ENCODE data around the gene SCN1A. TPM values are rescaled to one million over a fixed set of nuclear protein-coding genes. Genes with fewer than 3 reads are reported as not detected.

Gene SCN1A
- total RNA-seq, 4 donors from 2014 or later: not detected

DNA sequence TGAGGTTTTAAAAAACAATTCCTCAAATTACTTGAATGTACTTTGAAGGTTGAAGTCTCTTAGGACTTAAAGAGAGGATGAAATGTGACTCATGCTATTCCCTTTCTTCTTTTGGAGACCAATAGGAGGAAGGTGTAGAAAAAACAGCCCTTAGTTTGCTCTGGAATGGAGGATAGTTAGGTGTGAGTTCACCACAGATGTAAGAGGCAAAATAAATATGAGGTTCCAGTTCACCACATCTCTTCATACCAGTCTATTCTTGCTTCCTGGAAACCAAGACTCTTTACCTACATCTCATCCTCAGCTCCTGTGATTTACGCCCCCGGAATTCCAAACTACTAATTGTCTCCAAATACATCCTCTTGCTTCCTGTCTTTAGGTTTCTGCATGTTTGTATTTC is 96.8 kb downstream of the SCN1A start:
- Histone ChIP-seq H3K4me1 (no peaks in the 10 kb centered on the region), H3K4me3 (no peak overlapping the region), H3K9me3 (no peaks in the 10 kb centered on the region), H3K36me3 (no peaks in the 10 kb centered on the region), H3K27ac (no peak overlapping the region), H3K27me3 (no peaks in the 10 kb centered on the region)
- WGBS, 2 donors: 86 to 87% methylated on average over 2 of the region's 2 CpGs
- no peak for TF ChIP-seq POLR2A (IDR thresholded peaks at IDR 0.05)
- no peak for DNase-seq (ENCODE audit: low spot score in 2 of 2)

DNA sequence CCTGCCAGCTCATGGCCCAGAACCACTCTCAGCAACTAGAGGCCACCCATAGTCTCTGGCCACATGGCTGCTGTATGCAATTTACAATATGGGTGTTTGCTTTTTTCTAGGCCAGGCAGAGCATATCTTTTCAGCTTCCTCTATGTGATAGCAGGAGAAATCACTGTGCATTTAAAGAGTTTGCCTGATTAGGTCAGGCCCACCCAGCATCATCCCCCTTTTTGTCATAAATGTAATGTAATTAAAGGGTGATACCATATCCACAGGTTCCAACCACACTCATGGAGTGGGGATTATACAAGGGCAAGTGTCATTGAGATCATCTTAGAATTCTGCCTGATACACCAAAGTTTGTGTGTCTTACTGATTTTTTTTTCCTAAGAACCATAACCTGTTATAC is 102.5 kb downstream of the SCN1A start:
- no peaks in the 10 kb centered on the region for H3K36me3 ChIP-seq
- no peak for DNase-seq (ENCODE audit: low spot score in 2 of 2)
- H3K27me3 ChIP-seq: no peaks in the 10 kb centered on the region
- H3K9me3 ChIP-seq: no peaks in the 10 kb centered on the region
- no peaks in the 10 kb centered on the region for H3K4me1 ChIP-seq
- no peak overlapping the region for H3K4me3 ChIP-seq
- TF ChIP-seq POLR2A (IDR thresholded peaks at IDR 0.05) (no peak), EP300 (IDR thresholded peaks at IDR 0.05) (no peak)
- TF ChIP-seq, protein P1, sequence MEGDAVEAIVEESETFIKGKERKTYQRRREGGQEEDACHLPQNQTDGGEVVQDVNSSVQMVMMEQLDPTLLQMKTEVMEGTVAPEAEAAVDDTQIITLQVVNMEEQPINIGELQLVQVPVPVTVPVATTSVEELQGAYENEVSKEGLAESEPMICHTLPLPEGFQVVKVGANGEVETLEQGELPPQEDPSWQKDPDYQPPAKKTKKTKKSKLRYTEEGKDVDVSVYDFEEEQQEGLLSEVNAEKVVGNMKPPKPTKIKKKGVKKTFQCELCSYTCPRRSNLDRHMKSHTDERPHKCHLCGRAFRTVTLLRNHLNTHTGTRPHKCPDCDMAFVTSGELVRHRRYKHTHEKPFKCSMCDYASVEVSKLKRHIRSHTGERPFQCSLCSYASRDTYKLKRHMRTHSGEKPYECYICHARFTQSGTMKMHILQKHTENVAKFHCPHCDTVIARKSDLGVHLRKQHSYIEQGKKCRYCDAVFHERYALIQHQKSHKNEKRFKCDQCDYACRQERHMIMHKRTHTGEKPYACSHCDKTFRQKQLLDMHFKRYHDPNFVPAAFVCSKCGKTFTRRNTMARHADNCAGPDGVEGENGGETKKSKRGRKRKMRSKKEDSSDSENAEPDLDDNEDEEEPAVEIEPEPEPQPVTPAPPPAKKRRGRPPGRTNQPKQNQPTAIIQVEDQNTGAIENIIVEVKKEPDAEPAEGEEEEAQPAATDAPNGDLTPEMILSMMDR (IDR thresholded peaks at IDR 0.05): no peak
- no peak overlapping the region for H3K27ac ChIP-seq

DNA sequence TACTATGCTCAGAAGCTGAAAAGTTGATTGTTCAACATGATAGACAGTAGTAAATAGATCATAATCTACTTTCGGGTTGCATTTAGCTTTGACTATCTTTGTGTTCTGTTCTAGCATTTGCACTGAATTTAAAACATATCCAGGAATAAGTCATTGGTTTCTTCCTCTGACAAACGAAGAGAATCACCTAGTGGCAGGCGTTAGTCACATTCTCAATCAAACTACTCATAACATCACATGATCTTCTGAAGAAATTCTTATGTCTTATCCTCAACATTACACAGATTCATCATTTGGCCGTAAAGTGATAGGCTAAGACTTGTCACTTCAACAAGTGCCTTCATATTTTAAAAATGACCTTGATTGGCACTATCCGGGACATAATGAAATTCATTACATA is 110.6 kb downstream of the SCN1A start:
- no peaks in the 10 kb centered on the region for H3K27me3 ChIP-seq
- no peak overlapping the region for H3K4me3 ChIP-seq
- H3K9me3 ChIP-seq: no peaks in the 10 kb centered on the region
- H3K27ac ChIP-seq: no peak overlapping the region
- TF ChIP-seq POLR2A (IDR thresholded peaks at IDR 0.05): no peak
- no peak for TF ChIP-seq EP300 (IDR thresholded peaks at IDR 0.05)
- TF ChIP-seq, protein P1 (IDR thresholded peaks at IDR 0.05): no peak
- no peaks in the 10 kb centered on the region for H3K4me1 ChIP-seq
- 67 to 71% methylated on average over 5 of the region's 5 CpGs for WGBS, 2 donors
- H3K36me3 ChIP-seq: no peaks in the 10 kb centered on the region
- DNase-seq (ENCODE audit: low spot score in 2 of 2): no peak

DNA sequence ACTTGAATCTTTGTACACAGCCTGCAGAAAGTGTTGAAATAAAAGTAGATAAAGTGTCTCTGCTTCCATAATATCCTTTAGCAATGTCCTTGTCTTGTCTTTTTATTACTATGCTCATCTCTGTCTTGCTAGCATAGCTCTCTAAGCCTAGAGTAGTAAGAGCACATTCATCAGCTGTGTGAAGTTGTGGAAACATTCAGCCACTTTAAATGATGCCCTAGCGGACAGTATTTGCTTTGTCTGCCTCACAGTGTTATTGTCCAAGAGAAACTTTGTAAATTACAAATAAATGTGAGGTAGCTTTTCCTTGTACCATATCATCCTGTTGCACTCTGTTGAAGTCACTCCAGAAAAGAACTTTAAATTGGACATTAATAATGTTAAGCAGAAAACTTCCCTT is 113.9 kb downstream of the SCN1A start:
- no peaks in the 10 kb centered on the region for H3K4me1 ChIP-seq
- no peaks in the 10 kb centered on the region for H3K36me3 ChIP-seq
- 44 to 57% methylated on average over 1 of the region's 1 CpG for WGBS, 2 donors
- no peaks in the 10 kb centered on the region for H3K9me3 ChIP-seq
- H3K4me3 ChIP-seq: no peak overlapping the region
- H3K27ac ChIP-seq: no peak overlapping the region
- no peak for DNase-seq (ENCODE audit: low spot score in 2 of 2)
- no peaks in the 10 kb centered on the region for H3K27me3 ChIP-seq
- TF ChIP-seq, protein P1 (IDR thresholded peaks at IDR 0.05): no peak
- TF ChIP-seq POLR2A (IDR thresholded peaks at IDR 0.05) (no peak), EP300 (IDR thresholded peaks at IDR 0.05) (no peak)

DNA sequence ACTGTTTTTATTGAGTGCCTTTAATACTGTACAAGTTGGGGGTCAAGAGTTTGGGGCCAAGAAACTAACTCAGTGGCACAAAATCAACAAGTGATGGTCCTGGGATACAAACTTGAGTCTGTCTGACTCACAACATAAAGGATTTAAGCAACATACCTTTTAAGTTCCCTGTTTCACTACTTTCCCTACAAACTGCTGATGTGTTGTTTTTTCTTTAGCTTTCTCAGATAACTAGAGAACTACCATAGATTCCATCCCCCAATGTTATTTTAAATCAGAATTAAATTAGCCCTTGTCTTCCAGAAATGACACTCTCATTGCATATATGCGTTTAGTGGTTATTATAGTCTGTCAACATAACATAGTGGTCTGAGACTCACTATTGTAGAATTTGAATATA is 116.2 kb downstream of the SCN1A start:
- WGBS, 2 donors: 73 to 75% methylated on average over 1 of the region's 1 CpG
- Histone ChIP-seq H3K9me3 (no peaks in the 10 kb centered on the region), H3K4me3 (no peak overlapping the region), H3K27ac (no peak overlapping the region), H3K27me3 (no peaks in the 10 kb centered on the region), H3K36me3 (no peaks in the 10 kb centered on the region), H3K4me1 (no peaks in the 10 kb centered on the region)
- DNase-seq (ENCODE audit: low spot score in 2 of 2): no peak
- TF ChIP-seq, protein P1 (IDR thresholded peaks at IDR 0.05): no peak
- no peak for TF ChIP-seq EP300 (IDR thresholded peaks at IDR 0.05)
- no peak for TF ChIP-seq POLR2A (IDR thresholded peaks at IDR 0.05)

DNA sequence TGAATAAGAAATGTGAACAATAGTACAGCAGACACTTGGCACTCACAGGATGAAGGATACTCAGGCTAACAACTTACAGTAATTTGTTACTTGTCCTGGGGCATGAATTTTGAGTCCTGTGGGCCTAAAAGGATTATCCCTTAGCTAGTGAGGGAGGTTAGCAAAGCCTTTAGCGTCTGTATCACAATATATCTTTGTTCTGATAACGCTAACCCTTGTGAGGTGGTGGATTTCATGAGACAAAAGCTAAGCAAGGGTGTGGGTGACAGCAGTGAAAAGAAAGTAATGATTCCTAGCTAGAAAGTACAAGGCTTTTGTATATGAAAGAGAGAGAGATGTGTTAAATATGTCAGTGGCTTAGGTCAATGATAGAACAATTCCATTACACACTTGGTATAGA is 127.4 kb downstream of the SCN1A start:
- no peak overlapping the region for H3K27ac ChIP-seq
- H3K4me1 ChIP-seq: no peaks in the 10 kb centered on the region
- no peak for DNase-seq (ENCODE audit: low spot score in 2 of 2)
- H3K9me3 ChIP-seq: no peaks in the 10 kb centered on the region
- no peaks in the 10 kb centered on the region for H3K27me3 ChIP-seq
- TF ChIP-seq, protein P1 (IDR thresholded peaks at IDR 0.05): no peak
- TF ChIP-seq POLR2A (IDR thresholded peaks at IDR 0.05) (no peak), EP300 (IDR thresholded peaks at IDR 0.05) (no peak)
- H3K4me3 ChIP-seq: no peak overlapping the region
- no peaks in the 10 kb centered on the region for H3K36me3 ChIP-seq
- WGBS, 2 donors: 46 to 47% methylated on average over 2 of the region's 2 CpGs

Data from tibial nerve (tissue), 4 donors.